Measurements from ENCODE around the gene WNT3. TPM values are rescaled to one million over a fixed set of nuclear protein-coding genes. Genes with fewer than 3 reads are reported as not detected.
A peak's percentile ranks its signal among the peaks of the same experiment; 100 is the strongest.

Gene WNT3
- total RNA-seq, 1 donor: 0.63 TPM

- no peak for DNase-seq (ENCODE audit: low read depth)
- no peak for TF ChIP-seq CTCF (IDR thresholded peaks at IDR 0.05; ENCODE audit: insufficient read depth, low read length)
- no peak overlapping the region for H3K4me3 ChIP-seq (ENCODE audit: low read depth, low read length)
These were observed 87.8 kb downstream of the WNT3 start for GRCh38 chr17:46730679-46731078.

- DNase-seq (ENCODE audit: low read depth): no peak
- TF ChIP-seq CTCF (IDR thresholded peaks at IDR 0.05; ENCODE audit: insufficient read depth, low read length): no peak
These were observed 88.5 kb downstream of the WNT3 start for GRCh38 chr17:46730026-46730425.

GRCh38 chr17:46727572-46728348 is 90.7 kb downstream of the WNT3 start:
- H3K4me3 ChIP-seq (ENCODE audit: low read depth, low read length): no peak overlapping the region
- peak; percentile 79 for DNase-seq (ENCODE audit: low read depth)
- TF ChIP-seq CTCF (IDR thresholded peaks at IDR 0.05; ENCODE audit: insufficient read depth, low read length): no peak

More at GRCh38 chr17:46730026-46730425, 88.5 kb downstream of the WNT3 start:
- no peak overlapping the region for H3K4me3 ChIP-seq (ENCODE audit: low read depth, low read length)

- DNase-seq (ENCODE audit: low read depth): no peak
- no peak overlapping the region for H3K4me3 ChIP-seq (ENCODE audit: low read depth, low read length)
- no peak for TF ChIP-seq CTCF (IDR thresholded peaks at IDR 0.05; ENCODE audit: insufficient read depth, low read length)
These were observed 92.3 kb downstream of the WNT3 start for GRCh38 chr17:46726206-46726605.

GRCh38 chr17:46722662-46723285 is 95.7 kb downstream of the WNT3 start:
- DNase-seq (ENCODE audit: low read depth): no peak
- H3K4me3 ChIP-seq (ENCODE audit: low read depth, low read length): no peak overlapping the region
- no peak for TF ChIP-seq CTCF (IDR thresholded peaks at IDR 0.05; ENCODE audit: insufficient read depth, low read length)

- no peak for TF ChIP-seq CTCF (IDR thresholded peaks at IDR 0.05; ENCODE audit: insufficient read depth, low read length)
- H3K4me3 ChIP-seq (ENCODE audit: low read depth, low read length): no peak overlapping the region
- no peak for DNase-seq (ENCODE audit: low read depth)
These were observed 98.1 kb downstream of the WNT3 start for GRCh38 chr17:46720408-46720807.
